Panc1 (cell line): Measurements from ENCODE around the gene DIP2C. TPM values are rescaled to one million over a fixed set of nuclear protein-coding genes. Genes with fewer than 3 reads are reported as not detected.

Experiments
- ATAC-seq: fragments of 200-7000 bp; cut with Tn5 transposase; 2 replicates; pipeline ENCODE4 v1.9.1; 2020; ENCODE audit warnings: mild to moderate bottlenecking, moderate library complexity
- BruUV-seq: library from RNA; stranded (reverse); fragments of 400-500 nt; replicated peaks from 2 replicates; lab custom pipeline; 2021; lab: Mats Ljungman, UMichigan
- CTCF ChIA-PET: fragments of 300-600 bp; sonication (Branson Sonifier 250); formaldehyde crosslinking; loops from one replicate; lab custom pipeline; 2022; ENCODE audit warnings: antibody characterized with exemption; lab: Charles Lee
- POLR2A ChIA-PET: fragments of 300-600 bp; sonication (Branson Sonifier 250); formaldehyde crosslinking; loops from one replicate; lab custom pipeline; 2022; ENCODE audit warnings: antibody characterized with exemption; lab: Charles Lee
- DNase-seq: peaks from one replicate; pipeline ENCODE4 v3.0.0-alpha.2; 2010; ENCODE audit warnings: low read depth, low spot score
- H3K27ac ChIP-seq: 2 replicates; pipeline ENCODE4 v1.5.1; 2011; ENCODE audit warnings: mild to moderate bottlenecking, low read length, inconsistent platforms
- H3K27me3 ChIP-seq: fragments of 200-500 bp; sonication (Bioruptor generic); 2 replicates; pipeline ENCODE4 v1.6.0; 2014; ENCODE audit warnings: low read length, inconsistent platforms; ENCODE audit not compliant: control insufficient read depth, insufficient read depth
- H3K36me3 ChIP-seq: fragments of 200-500 bp; sonication (Bioruptor generic); 2 replicates; pipeline ENCODE4 v1.5.1; 2014; ENCODE audit warnings: inconsistent platforms, mild to moderate bottlenecking, low read length, moderate library complexity; ENCODE audit not compliant: control insufficient read depth, insufficient read depth
- H3K4me1 ChIP-seq: 2 replicates; pipeline ENCODE4 v1.5.1; 2011; ENCODE audit warnings: inconsistent platforms, mild to moderate bottlenecking, low read length, moderate library complexity; ENCODE audit not compliant: control insufficient read depth, insufficient read depth
- H3K4me3 ChIP-seq, 2 experiments: 2 replicates each; pipeline ENCODE4 v1.5.1; 2011 to 2012; ENCODE audit warnings: low read depth in 2 of 2, low read length in 2 of 2, mild to moderate bottlenecking in 2 of 2, inconsistent platforms in 1 of 2, moderate library complexity in 1 of 2
- H3K9me3 ChIP-seq: fragments of 200-500 bp; sonication (Bioruptor generic); 2 replicates; pipeline ENCODE4 v1.5.1; 2014; ENCODE audit warnings: low read depth, mild to moderate bottlenecking, inconsistent platforms, low read length, moderate library complexity; ENCODE audit not compliant: control insufficient read depth, insufficient read depth
- POLR2AphosphoS5 ChIP-seq: IDR thresholded peaks from 2 replicates; pipeline ENCODE4 v1.6.1; 2012; ENCODE audit warnings: mild to moderate bottlenecking, low read depth, low read length, moderate library complexity
- SIN3A ChIP-seq: IDR thresholded peaks from 2 replicates; pipeline ENCODE4 v1.6.1; 2012; ENCODE audit warnings: low read depth, mild to moderate bottlenecking, low read length, moderate library complexity, borderline replicate concordance; ENCODE audit not compliant: insufficient read depth
- TCF7L2 ChIP-seq: IDR thresholded peaks from 2 replicates; pipeline ENCODE4 v1.6.1; 2011; ENCODE audit warnings: mild to moderate bottlenecking, low read depth, low read length, inconsistent platforms
- in situ Hi-C: cut with HindIII; loops from 2 replicates; pipeline ENCODE4 v1.10.0; 2016; ENCODE audit warnings: low sequenced_read_pairs, low pct_unique_long_range_greater_than_20kb
- intact Hi-C: fragments of 100-400 bp; cut with micrococcal nuclease; formaldehyde crosslinking; loops from one replicate; pipeline ENCODE4 v1.10.0; 2022; ENCODE audit not compliant: unreplicated experiment
- total RNA-seq: library from RNA; stranded (reverse); gene quantifications from one replicate; pipeline ENCODE4 v1.2.1, GENCODE V29; 2021; ENCODE audit not compliant: unreplicated experiment
- TF ChIP-seq, protein P1 (sequence below): fragments of 450-650 bp; IDR thresholded peaks from 2 replicates; pipeline ENCODE4 v1.5.1; 2017; ENCODE audit warnings: mild to moderate bottlenecking
- TF ChIP-seq, protein P2 (sequence below), 2 experiments: IDR thresholded peaks; 2 replicates each; pipeline ENCODE4 v1.6.1; 2011 to 2012; ENCODE audit warnings: low read depth in 2 of 2, control low read depth in 1 of 2, low read length in 1 of 2, mild to moderate bottlenecking in 1 of 2, moderate library complexity in 1 of 2; ENCODE audit not compliant: insufficient read depth in 1 of 2

The DIP2C gene
- total RNA-seq, 1 experiment from 2014 or later, result 13.2 TPM

DNA sequence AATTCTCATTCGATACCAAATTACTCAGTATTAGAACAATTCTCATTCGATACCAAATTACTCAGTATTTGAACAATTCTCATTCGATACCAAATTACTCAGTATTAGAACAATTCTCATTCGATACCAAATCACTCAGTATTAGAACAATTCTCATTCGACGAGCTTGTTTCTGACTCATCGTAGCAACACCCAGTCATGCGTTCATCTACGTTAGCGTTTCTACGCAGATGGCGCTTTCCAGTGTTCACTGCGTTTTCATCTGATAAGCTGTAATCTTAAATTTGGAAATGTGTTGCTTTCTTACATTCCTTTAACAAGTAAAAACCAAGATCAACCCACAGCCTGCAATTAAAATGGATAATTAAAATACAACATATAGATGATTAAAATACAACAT is 277.9 kb downstream of the DIP2C start:
- intact Hi-C loops (no loop called here), in situ Hi-C loops (no loop called here)
- no peaks in the 10 kb centered on the region for H3K4me1 ChIP-seq
- no peaks in the 10 kb centered on the region; the same call in 1 of the 2 replicates for H3K36me3 ChIP-seq
- H3K9me3 ChIP-seq, result no peaks in the 10 kb centered on the region
- no peak for DNase-seq
- no TSS peak for BruUV-seq
- ChIA-PET CTCF (no interaction called here), POLR2A (no interaction called here)
- TF ChIP-seq SIN3A, result no peak
- TF ChIP-seq, protein P1, sequence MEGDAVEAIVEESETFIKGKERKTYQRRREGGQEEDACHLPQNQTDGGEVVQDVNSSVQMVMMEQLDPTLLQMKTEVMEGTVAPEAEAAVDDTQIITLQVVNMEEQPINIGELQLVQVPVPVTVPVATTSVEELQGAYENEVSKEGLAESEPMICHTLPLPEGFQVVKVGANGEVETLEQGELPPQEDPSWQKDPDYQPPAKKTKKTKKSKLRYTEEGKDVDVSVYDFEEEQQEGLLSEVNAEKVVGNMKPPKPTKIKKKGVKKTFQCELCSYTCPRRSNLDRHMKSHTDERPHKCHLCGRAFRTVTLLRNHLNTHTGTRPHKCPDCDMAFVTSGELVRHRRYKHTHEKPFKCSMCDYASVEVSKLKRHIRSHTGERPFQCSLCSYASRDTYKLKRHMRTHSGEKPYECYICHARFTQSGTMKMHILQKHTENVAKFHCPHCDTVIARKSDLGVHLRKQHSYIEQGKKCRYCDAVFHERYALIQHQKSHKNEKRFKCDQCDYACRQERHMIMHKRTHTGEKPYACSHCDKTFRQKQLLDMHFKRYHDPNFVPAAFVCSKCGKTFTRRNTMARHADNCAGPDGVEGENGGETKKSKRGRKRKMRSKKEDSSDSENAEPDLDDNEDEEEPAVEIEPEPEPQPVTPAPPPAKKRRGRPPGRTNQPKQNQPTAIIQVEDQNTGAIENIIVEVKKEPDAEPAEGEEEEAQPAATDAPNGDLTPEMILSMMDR, result no peak
- TF ChIP-seq POLR2AphosphoS5, result no peak
- TF ChIP-seq, protein P2, sequence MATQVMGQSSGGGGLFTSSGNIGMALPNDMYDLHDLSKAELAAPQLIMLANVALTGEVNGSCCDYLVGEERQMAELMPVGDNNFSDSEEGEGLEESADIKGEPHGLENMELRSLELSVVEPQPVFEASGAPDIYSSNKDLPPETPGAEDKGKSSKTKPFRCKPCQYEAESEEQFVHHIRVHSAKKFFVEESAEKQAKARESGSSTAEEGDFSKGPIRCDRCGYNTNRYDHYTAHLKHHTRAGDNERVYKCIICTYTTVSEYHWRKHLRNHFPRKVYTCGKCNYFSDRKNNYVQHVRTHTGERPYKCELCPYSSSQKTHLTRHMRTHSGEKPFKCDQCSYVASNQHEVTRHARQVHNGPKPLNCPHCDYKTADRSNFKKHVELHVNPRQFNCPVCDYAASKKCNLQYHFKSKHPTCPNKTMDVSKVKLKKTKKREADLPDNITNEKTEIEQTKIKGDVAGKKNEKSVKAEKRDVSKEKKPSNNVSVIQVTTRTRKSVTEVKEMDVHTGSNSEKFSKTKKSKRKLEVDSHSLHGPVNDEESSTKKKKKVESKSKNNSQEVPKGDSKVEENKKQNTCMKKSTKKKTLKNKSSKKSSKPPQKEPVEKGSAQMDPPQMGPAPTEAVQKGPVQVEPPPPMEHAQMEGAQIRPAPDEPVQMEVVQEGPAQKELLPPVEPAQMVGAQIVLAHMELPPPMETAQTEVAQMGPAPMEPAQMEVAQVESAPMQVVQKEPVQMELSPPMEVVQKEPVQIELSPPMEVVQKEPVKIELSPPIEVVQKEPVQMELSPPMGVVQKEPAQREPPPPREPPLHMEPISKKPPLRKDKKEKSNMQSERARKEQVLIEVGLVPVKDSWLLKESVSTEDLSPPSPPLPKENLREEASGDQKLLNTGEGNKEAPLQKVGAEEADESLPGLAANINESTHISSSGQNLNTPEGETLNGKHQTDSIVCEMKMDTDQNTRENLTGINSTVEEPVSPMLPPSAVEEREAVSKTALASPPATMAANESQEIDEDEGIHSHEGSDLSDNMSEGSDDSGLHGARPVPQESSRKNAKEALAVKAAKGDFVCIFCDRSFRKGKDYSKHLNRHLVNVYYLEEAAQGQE (IDR thresholded peaks at IDR 0.05; ENCODE audit: insufficient read depth in 1 of 2, low read depth in 2 of 2, low read length in 1 of 2), result no peak
- TF ChIP-seq TCF7L2, result no peak
- no peak overlapping the region for H3K27ac ChIP-seq
- ATAC-seq, result no peak
- no peak overlapping the region for H3K4me3 ChIP-seq
- H3K27me3 ChIP-seq, result no peaks in the 10 kb centered on the region

DNA sequence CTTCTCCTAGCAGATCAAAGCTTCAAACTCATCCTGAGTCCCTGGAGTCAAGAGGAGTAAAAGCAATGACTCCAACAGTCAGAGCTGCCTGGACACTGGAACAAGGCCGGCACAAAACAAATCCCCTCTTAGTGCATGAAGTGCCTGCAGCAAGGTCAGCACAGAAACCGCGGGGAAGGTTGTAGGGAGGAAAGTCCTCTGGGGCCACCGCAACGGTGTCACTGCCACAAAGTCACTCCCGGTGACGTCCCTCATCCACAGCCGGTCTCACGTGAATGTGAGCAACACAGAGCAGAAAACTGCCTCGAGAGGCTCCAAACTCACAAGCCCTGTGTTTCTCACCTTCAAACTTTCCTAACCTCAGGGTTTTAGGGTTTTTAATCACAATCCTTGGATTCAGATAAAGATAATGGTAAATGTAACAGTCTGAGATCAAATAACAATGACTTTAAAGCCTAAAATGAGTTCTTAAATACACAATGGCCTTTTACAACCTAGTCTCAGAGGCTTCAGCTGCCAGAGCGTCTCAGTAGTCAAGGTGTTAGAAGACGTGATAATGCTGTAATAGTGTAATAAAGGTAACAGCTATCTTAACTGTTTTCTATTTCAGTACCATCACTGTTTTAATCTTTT is 279.9 kb downstream of the DIP2C start:
- H3K4me1 ChIP-seq, result no peaks in the 10 kb centered on the region
- intact Hi-C loops, result no loop called here
- no peaks in the 10 kb centered on the region for H3K36me3 ChIP-seq
- no peaks in the 10 kb centered on the region for H3K9me3 ChIP-seq
- in situ Hi-C loops, result no loop called here
- H3K4me3 ChIP-seq, result no peak overlapping the region
- no peaks in the 10 kb centered on the region for H3K27me3 ChIP-seq
- no peak overlapping the region for H3K27ac ChIP-seq
- BruUV-seq, result no TSS peak
- ChIA-PET POLR2A (no interaction called here), CTCF (no interaction called here)
- ATAC-seq, result no peak
- no peak for DNase-seq
- no peak for TF ChIP-seq SIN3A
- no peak for TF ChIP-seq POLR2AphosphoS5
- TF ChIP-seq TCF7L2, result no peak
- TF ChIP-seq, protein P1, result no peak
- TF ChIP-seq, protein P2 (IDR thresholded peaks at IDR 0.05; ENCODE audit: insufficient read depth in 1 of 2, low read depth in 2 of 2, low read length in 1 of 2), result no peak
